Neural cell (in vitro differentiated cells): ENCODE results near the gene OR52N1. TPM values are rescaled to one million over a fixed set of nuclear protein-coding genes. Genes with fewer than 3 reads are reported as not detected.

Experiments used
- H2AFZ ChIP-seq: fragments of 200-600, 300-800 bp; sonication (generic), shearing (Covaris generic); 2 replicates; pipeline ENCODE4 v1.6.0; 2014; ENCODE audit warnings: low read depth, mild to moderate bottlenecking, antibody characterized with exemption, low read length, moderate library complexity
- H3F3A ChIP-seq: fragments of 200-600 bp; shearing (Covaris generic); 2 replicates; pipeline ENCODE4 v1.6.1; 2016; ENCODE audit warnings: mild to moderate bottlenecking, moderate library complexity, mixed read lengths, antibody characterized with exemption, low read length; ENCODE audit not compliant: insufficient read depth, poor library complexity, severe bottlenecking
- H3K27ac ChIP-seq: fragments of 200-600, 300-800 bp; sonication (generic), shearing (Covaris generic); 2 replicates; pipeline ENCODE4 v1.5.1; 2014; ENCODE audit warnings: mild to moderate bottlenecking, low read length, moderate library complexity
- H3K27me3 ChIP-seq: fragments of 300-800, 200-600 bp; sonication (generic), shearing (Covaris generic); 2 replicates; pipeline ENCODE4 v1.6.0; 2014; ENCODE audit warnings: mild to moderate bottlenecking, low read depth, low read length, moderate library complexity; ENCODE audit not compliant: insufficient read depth
- H3K36me3 ChIP-seq: fragments of 300-800, 200-600 bp; sonication (generic), shearing (Covaris generic); 2 replicates; pipeline ENCODE4 v1.5.1; 2014; ENCODE audit warnings: mild to moderate bottlenecking, antibody characterized with exemption, low read length, moderate library complexity; ENCODE audit not compliant: insufficient read depth
- H3K4me2 ChIP-seq: fragments of 300-800, 200-600 bp; sonication (generic), shearing (Covaris generic); 2 replicates; pipeline ENCODE4 v1.6.0; 2014; ENCODE audit warnings: mild to moderate bottlenecking, low read length
- H3K4me3 ChIP-seq: fragments of 300-800, 200-600 bp; sonication (generic), shearing (Covaris generic); 2 replicates; pipeline ENCODE4 v1.5.1; 2014; ENCODE audit warnings: mild to moderate bottlenecking, low read length, moderate library complexity
- H3K79me2 ChIP-seq: fragments of 200-600 bp; shearing (Covaris generic); replicated peaks from 2 replicates; pipeline ENCODE4 v1.6.0; 2014; ENCODE audit warnings: mild to moderate bottlenecking, low read length, moderate library complexity; ENCODE audit not compliant: insufficient read depth
- H3K9ac ChIP-seq: fragments of 300-800, 200-600 bp; sonication (generic), shearing (Covaris generic); 2 replicates; pipeline ENCODE4 v1.6.1; 2016; ENCODE audit warnings: mild to moderate bottlenecking, low read length, mixed read lengths
- H3K9me2 ChIP-seq: fragments of 200-600 bp; shearing (Covaris generic); 2 replicates; pipeline ENCODE4 v1.6.1; 2016; ENCODE audit warnings: mild to moderate bottlenecking, low read length, mixed read lengths; ENCODE audit not compliant: insufficient read depth
- H3K9me3 ChIP-seq: fragments of 200-600, 300-800 bp; sonication (generic), shearing (Covaris generic); 2 replicates; pipeline ENCODE4 v1.6.1; 2016; ENCODE audit warnings: mild to moderate bottlenecking, mixed run types, low read length, moderate library complexity, mixed read lengths
- H4K20me1 ChIP-seq: fragments of 200-600 bp; shearing (Covaris generic); 2 replicates; pipeline ENCODE4 v1.6.1; 2016; ENCODE audit warnings: mild to moderate bottlenecking, mixed run types; ENCODE audit not compliant: insufficient read depth
- CTCF ChIP-seq: fragments of 450-650 bp; IDR thresholded peaks from 2 replicates; pipeline ENCODE4 v1.5.1; 2014; ENCODE audit warnings: antibody characterized with exemption, mild to moderate bottlenecking, moderate library complexity; ENCODE audit not compliant: poor library complexity, severe bottlenecking
- EP300 ChIP-seq: fragments of 450-650 bp; conservative IDR thresholded peaks from 2 replicates; pipeline ENCODE4 v1.6.1; 2014; ENCODE audit warnings: antibody characterized with exemption, mild to moderate bottlenecking, moderate library complexity; ENCODE audit not compliant: poor library complexity, severe bottlenecking
- EZH2 ChIP-seq: fragments of 200-600, 300-800 bp; shearing (Covaris generic), sonication (generic); IDR thresholded peaks from 2 replicates; pipeline ENCODE4 v1.6.1; 2014; ENCODE audit warnings: antibody characterized with exemption, low read length, borderline replicate concordance, mild to moderate bottlenecking; ENCODE audit not compliant: insufficient read depth, poor library complexity, severe bottlenecking
- MXI1 ChIP-seq: fragments of 450-650 bp; conservative IDR thresholded peaks from 2 replicates; pipeline ENCODE4 v1.6.1; 2014; ENCODE audit warnings: antibody characterized with exemption, mild to moderate bottlenecking; ENCODE audit not compliant: poor library complexity, severe bottlenecking
- POLR2AphosphoS5 ChIP-seq: IDR thresholded peaks from 2 replicates; pipeline ENCODE4 v1.6.1; 2012
- RAD21 ChIP-seq: fragments of 450-650 bp; conservative IDR thresholded peaks from 2 replicates; pipeline ENCODE4 v1.6.1; 2014; ENCODE audit warnings: antibody characterized with exemption, mild to moderate bottlenecking, moderate library complexity
- REST ChIP-seq: IDR thresholded peaks from 2 replicates; pipeline ENCODE4 v1.6.1; 2012; ENCODE audit warnings: borderline replicate concordance
- SMC3 ChIP-seq: fragments of 450-650 bp; conservative IDR thresholded peaks from 2 replicates; pipeline ENCODE4 v1.6.1; 2014; ENCODE audit warnings: antibody characterized with exemption, mild to moderate bottlenecking, moderate library complexity; ENCODE audit not compliant: poor library complexity
- TAF1 ChIP-seq: IDR thresholded peaks from 2 replicates; pipeline ENCODE4 v1.6.1; 2012; ENCODE audit warnings: low read depth
- polyA minus RNA-seq: library from RNA; depleted of rRNA, polyadenylated mRNA; stranded (reverse); fragments of >200 nt; gene quantifications from 2 replicates; pipeline ENCODE4 v1.2.3, GENCODE V29; 2014
- polyA plus RNA-seq: library from polyadenylated mRNA; depleted of rRNA; stranded (reverse); fragments of >200 nt; gene quantifications from 2 replicates; pipeline ENCODE4 v1.2.3, GENCODE V29; 2014

Gene OR52N1
- polyA plus RNA-seq, result not detected in 2 replicates
- not detected in 2 replicates for polyA minus RNA-seq

GRCh38 chr11:5791165-5791564 lies at the start of gene OR52N1:
Gene OR52N1 (minus strand): TSS chr11:5791265. CDS start chr11:5788816, 2,449 bp downstream.
- no peak within 1 kb of the TSS for H3K9ac ChIP-seq
- H3K36me3 ChIP-seq, result no peaks in the 10 kb centered on the region
- TF ChIP-seq MXI1, result no peak
- TF ChIP-seq EP300, result no peak
- TF ChIP-seq REST, result no peak
- TF ChIP-seq CTCF, result no peak
- TF ChIP-seq POLR2AphosphoS5, result no peak
- TF ChIP-seq RAD21, result no peak
- TF ChIP-seq TAF1, result no peak
- no peak for TF ChIP-seq SMC3
- TF ChIP-seq EZH2, result no peak
- H3F3A ChIP-seq, result no peaks in the 10 kb centered on the region
- H4K20me1 ChIP-seq, result no peaks in the 10 kb centered on the region
- H3K9me2 ChIP-seq, result no peaks in the 10 kb centered on the region
- H2AFZ ChIP-seq, result no peak within 1 kb of the TSS
- H3K4me2 ChIP-seq, result no peak within 1 kb of the TSS
- no peaks in the 10 kb centered on the region for H3K9me3 ChIP-seq
- no peaks in the 10 kb centered on the region for H3K79me2 ChIP-seq
- H3K27me3 ChIP-seq, result no peaks in the 10 kb centered on the region
- no peak within 1 kb of the TSS for H3K27ac ChIP-seq
- no peak within 1 kb of the TSS for H3K4me3 ChIP-seq

GRCh38 chr11:5837695-5838094 lies 46.6 kb upstream of the OR52N1 start:
- Histone ChIP-seq H4K20me1 (no peaks in the 10 kb centered on the region), H3K79me2 (no peaks in the 10 kb centered on the region), H3K27me3 (no peaks in the 10 kb centered on the region), H3K9me3 (no peaks in the 10 kb centered on the region), H2AFZ (no peak overlapping the region), H3K4me3 (no peak overlapping the region), H3K27ac (no peak overlapping the region), H3K36me3 (no peaks in the 10 kb centered on the region), H3K9ac (no peak overlapping the region), H3F3A (no peaks in the 10 kb centered on the region), H3K4me2 (no peak overlapping the region), H3K9me2 (no peaks in the 10 kb centered on the region)
- TF ChIP-seq EZH2, result no peak
- TF ChIP-seq RAD21, result no peak
- TF ChIP-seq MXI1, result no peak
- TF ChIP-seq EP300, result no peak
- no peak for TF ChIP-seq REST
- TF ChIP-seq POLR2AphosphoS5, result no peak
